Measurements from ENCODE around the gene XPR1.

The XPR1 gene

GRCh38 chr1:180838535-180838934, 206.7 kb downstream of the XPR1 start:
- no peak for TF ChIP-seq CTCF (IDR thresholded peaks at IDR 0.05; ENCODE audit: insufficient read depth, missing control alignments)
- FAIRE-seq (no peak), DNase-seq (ENCODE audit: insufficient read length, low spot score) (no peak)

DNA sequence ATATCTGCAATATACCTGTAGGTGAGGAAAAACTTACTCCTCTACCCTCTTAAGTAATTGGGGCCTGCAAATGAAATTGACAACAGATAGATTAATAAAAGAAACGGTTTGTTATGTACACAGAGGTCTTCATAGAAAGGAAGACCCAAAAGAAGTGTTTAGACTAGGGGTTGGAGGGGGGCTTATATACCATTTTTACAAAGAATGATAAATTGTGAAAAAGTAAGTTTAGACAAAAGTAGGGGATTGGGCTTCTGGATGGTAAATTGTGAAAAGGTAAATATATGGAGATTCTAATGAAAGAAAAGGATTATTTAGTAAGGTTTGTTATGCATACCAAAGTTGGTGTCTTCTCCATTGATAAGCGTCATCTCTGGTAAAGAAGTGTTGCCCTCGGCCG, 207.7 kb downstream of the XPR1 start:
- FAIRE-seq, result no peak
- DNase-seq (ENCODE audit: insufficient read length, low spot score), result no peak
- TF ChIP-seq CTCF (IDR thresholded peaks at IDR 0.05; ENCODE audit: insufficient read depth, missing control alignments), result no peak

- peak; percentile 61 for FAIRE-seq
- no peak for TF ChIP-seq CTCF (IDR thresholded peaks at IDR 0.05; ENCODE audit: insufficient read depth, missing control alignments)
- no peak for DNase-seq (ENCODE audit: insufficient read length, low spot score)
Measured at GRCh38 chr1:180841415-180841814, 209.6 kb downstream of the XPR1 start.

DNA sequence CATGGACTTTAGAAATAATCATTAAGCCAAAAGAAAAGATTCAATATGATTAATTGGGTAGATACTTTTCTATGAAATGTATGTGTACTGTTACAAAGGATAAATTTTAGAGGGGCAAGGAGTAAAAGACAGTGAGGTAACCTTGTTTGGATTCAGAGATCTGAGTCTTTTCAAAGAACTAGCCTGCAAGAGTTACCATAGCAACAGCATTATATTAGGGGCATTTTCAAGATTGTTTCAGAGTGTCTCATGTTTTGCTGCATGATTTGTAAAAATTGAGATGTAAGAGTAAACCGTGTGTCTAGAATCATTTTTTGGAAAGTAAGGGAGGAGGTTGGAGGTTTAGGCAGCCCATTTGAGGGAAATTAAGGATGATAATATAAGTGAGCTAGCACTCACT, 210.2 kb downstream of the XPR1 start:
- no peak for DNase-seq (ENCODE audit: insufficient read length, low spot score)
- TF ChIP-seq CTCF (IDR thresholded peaks at IDR 0.05; ENCODE audit: insufficient read depth, missing control alignments), result no peak
- peak; percentile 41 for FAIRE-seq

- DNase-seq (ENCODE audit: insufficient read length, low spot score) (no peak), FAIRE-seq (peak; percentile 32)
- TF ChIP-seq CTCF (IDR thresholded peaks at IDR 0.05; ENCODE audit: insufficient read depth, missing control alignments), result no peak
Measured at GRCh38 chr1:180842491-180843275, 210.9 kb downstream of the XPR1 start.

GRCh38 chr1:180845352-180845751, 213.5 kb downstream of the XPR1 start:
- no peak for FAIRE-seq
- DNase-seq (ENCODE audit: insufficient read length, low spot score), result no peak
- no peak for TF ChIP-seq CTCF (IDR thresholded peaks at IDR 0.05; ENCODE audit: insufficient read depth, missing control alignments)

- no peak for TF ChIP-seq CTCF (IDR thresholded peaks at IDR 0.05; ENCODE audit: insufficient read depth, missing control alignments)
- peak; percentile 83 for FAIRE-seq
- DNase-seq (ENCODE audit: insufficient read length, low spot score), result no peak
Measured at GRCh38 chr1:180848191-180848590, 216.4 kb downstream of the XPR1 start.

Measured in D721Med (cell line).